Stomach (tissue), 4 donors: ENCODE data around the gene REC8.

Experiments used
- EP300 ChIP-seq: sonication (generic); formaldehyde crosslinking; IDR thresholded peaks from one replicate; pipeline ENCODE4 v1.6.1; 2017; ENCODE audit warnings: antibody characterized with exemption
- POLR2A ChIP-seq, 4 donors: fragments of 450-650 bp; IDR thresholded peaks; one replicate each; pipeline ENCODE4 v1.6.1; 2016; ENCODE audit warnings: antibody characterized with exemption in 4 of 4, control low read depth in 2 of 4, mild to moderate bottlenecking in 1 of 4, moderate library complexity in 1 of 4
- TF ChIP-seq, protein P1 (sequence below), 7 experiments: fragments of 450-650 bp in 4 of 7; fragments of 200-600 bp in 3 of 7; sonication (generic) in 3 of 7; IDR thresholded peaks; one replicate each; pipeline ENCODE4 v1.5.1; 2016 to 2019; ENCODE audit warnings: antibody characterized with exemption in 7 of 7, control low read depth in 2 of 7, mild to moderate bottlenecking in 1 of 7

DNA sequence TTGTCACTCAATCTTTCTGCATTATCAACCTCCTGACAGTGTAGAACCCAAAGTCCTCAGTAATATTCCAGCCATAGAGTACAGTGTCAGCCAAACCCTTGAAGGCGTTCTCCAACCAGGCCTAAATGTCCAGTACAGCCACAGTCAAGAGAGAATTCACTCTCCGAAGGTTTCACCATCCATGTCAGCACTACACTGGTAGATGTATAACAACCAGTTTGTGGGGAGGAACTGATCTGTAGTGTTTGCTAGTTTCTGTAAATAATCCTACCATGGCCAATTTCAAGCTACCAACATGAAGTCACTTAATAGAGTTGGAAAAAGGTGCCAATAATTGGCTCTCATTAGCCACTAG lies 44.4 kb downstream of the REC8 start:
- TF ChIP-seq POLR2A (IDR thresholded peaks at IDR 0.05) (no peak), EP300 (no peak)
- TF ChIP-seq, protein P1, sequence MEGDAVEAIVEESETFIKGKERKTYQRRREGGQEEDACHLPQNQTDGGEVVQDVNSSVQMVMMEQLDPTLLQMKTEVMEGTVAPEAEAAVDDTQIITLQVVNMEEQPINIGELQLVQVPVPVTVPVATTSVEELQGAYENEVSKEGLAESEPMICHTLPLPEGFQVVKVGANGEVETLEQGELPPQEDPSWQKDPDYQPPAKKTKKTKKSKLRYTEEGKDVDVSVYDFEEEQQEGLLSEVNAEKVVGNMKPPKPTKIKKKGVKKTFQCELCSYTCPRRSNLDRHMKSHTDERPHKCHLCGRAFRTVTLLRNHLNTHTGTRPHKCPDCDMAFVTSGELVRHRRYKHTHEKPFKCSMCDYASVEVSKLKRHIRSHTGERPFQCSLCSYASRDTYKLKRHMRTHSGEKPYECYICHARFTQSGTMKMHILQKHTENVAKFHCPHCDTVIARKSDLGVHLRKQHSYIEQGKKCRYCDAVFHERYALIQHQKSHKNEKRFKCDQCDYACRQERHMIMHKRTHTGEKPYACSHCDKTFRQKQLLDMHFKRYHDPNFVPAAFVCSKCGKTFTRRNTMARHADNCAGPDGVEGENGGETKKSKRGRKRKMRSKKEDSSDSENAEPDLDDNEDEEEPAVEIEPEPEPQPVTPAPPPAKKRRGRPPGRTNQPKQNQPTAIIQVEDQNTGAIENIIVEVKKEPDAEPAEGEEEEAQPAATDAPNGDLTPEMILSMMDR (IDR thresholded peaks at IDR 0.05) = no peak
